ENCODE data around the gene AK1.

DNA sequence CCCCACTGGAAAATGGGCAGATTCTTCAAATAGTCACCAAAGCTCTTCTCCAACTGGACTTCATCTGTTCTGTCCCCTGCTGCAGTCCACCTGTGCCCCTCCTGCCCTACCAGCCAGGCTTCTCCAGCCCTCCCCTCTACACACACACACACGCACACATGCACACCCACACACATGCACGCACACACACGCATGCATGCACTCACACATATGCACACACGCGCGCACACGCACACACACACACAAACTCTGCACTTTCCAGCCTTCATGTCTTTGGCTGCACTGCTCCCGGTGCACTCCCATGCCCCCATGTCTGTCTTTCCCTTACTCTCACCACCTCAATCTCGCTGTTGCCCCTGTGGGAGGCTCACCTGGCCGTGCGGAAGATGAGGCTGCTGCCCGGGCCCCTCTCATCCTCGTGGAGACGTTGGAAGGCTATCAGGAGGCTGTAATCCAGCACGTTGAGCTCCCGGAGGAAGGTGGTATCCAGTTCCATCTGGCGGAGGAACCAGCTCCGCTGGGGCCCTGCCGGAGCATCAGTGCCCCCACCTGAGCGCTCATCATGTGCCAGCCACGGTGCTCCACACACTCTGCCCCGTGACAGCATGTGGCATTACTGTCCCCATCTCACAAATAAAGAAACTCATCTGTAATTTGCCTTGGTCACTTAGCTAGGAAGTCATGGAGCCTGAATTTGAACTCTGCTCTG, 47.4 kb upstream of the AK1 start:
- TF ChIP-seq, protein P1, sequence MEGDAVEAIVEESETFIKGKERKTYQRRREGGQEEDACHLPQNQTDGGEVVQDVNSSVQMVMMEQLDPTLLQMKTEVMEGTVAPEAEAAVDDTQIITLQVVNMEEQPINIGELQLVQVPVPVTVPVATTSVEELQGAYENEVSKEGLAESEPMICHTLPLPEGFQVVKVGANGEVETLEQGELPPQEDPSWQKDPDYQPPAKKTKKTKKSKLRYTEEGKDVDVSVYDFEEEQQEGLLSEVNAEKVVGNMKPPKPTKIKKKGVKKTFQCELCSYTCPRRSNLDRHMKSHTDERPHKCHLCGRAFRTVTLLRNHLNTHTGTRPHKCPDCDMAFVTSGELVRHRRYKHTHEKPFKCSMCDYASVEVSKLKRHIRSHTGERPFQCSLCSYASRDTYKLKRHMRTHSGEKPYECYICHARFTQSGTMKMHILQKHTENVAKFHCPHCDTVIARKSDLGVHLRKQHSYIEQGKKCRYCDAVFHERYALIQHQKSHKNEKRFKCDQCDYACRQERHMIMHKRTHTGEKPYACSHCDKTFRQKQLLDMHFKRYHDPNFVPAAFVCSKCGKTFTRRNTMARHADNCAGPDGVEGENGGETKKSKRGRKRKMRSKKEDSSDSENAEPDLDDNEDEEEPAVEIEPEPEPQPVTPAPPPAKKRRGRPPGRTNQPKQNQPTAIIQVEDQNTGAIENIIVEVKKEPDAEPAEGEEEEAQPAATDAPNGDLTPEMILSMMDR (conservative IDR thresholded peaks at IDR 0.05; ENCODE audit: low read depth, low read length), result no peak
- no peak for TF ChIP-seq EZH2 (IDR thresholded peaks at IDR 0.05; ENCODE audit: borderline replicate concordance, low read depth, low read length, poor library complexity, severe bottlenecking)
